Neural cell (in vitro differentiated cells): ENCODE measurements around the gene ANO9. TPM values are rescaled to one million over a fixed set of nuclear protein-coding genes. Genes with fewer than 3 reads are reported as not detected.

Experiments
- H2AFZ ChIP-seq: fragments of 200-600, 300-800 bp; sonication (generic), shearing (Covaris generic); 2 replicates; pipeline ENCODE4 v1.6.0; 2014; ENCODE audit warnings: low read depth, mild to moderate bottlenecking, antibody characterized with exemption, low read length, moderate library complexity
- H3F3A ChIP-seq: fragments of 200-600 bp; shearing (Covaris generic); 2 replicates; pipeline ENCODE4 v1.6.1; 2016; ENCODE audit warnings: mild to moderate bottlenecking, moderate library complexity, mixed read lengths, antibody characterized with exemption, low read length; ENCODE audit not compliant: insufficient read depth, poor library complexity, severe bottlenecking
- H3K27ac ChIP-seq: fragments of 200-600, 300-800 bp; sonication (generic), shearing (Covaris generic); 2 replicates; pipeline ENCODE4 v1.5.1; 2014; ENCODE audit warnings: mild to moderate bottlenecking, low read length, moderate library complexity
- H3K27me3 ChIP-seq: fragments of 300-800, 200-600 bp; sonication (generic), shearing (Covaris generic); 2 replicates; pipeline ENCODE4 v1.6.0; 2014; ENCODE audit warnings: mild to moderate bottlenecking, low read depth, low read length, moderate library complexity; ENCODE audit not compliant: insufficient read depth
- H3K36me3 ChIP-seq: fragments of 300-800, 200-600 bp; sonication (generic), shearing (Covaris generic); 2 replicates; pipeline ENCODE4 v1.5.1; 2014; ENCODE audit warnings: mild to moderate bottlenecking, antibody characterized with exemption, low read length, moderate library complexity; ENCODE audit not compliant: insufficient read depth
- H3K4me2 ChIP-seq: fragments of 300-800, 200-600 bp; sonication (generic), shearing (Covaris generic); 2 replicates; pipeline ENCODE4 v1.6.0; 2014; ENCODE audit warnings: mild to moderate bottlenecking, low read length
- H3K4me3 ChIP-seq: fragments of 300-800, 200-600 bp; sonication (generic), shearing (Covaris generic); 2 replicates; pipeline ENCODE4 v1.5.1; 2014; ENCODE audit warnings: mild to moderate bottlenecking, low read length, moderate library complexity
- H3K79me2 ChIP-seq: fragments of 200-600 bp; shearing (Covaris generic); replicated peaks from 2 replicates; pipeline ENCODE4 v1.6.0; 2014; ENCODE audit warnings: mild to moderate bottlenecking, low read length, moderate library complexity; ENCODE audit not compliant: insufficient read depth
- H3K9ac ChIP-seq: fragments of 300-800, 200-600 bp; sonication (generic), shearing (Covaris generic); 2 replicates; pipeline ENCODE4 v1.6.1; 2016; ENCODE audit warnings: mild to moderate bottlenecking, low read length, mixed read lengths
- H3K9me2 ChIP-seq: fragments of 200-600 bp; shearing (Covaris generic); 2 replicates; pipeline ENCODE4 v1.6.1; 2016; ENCODE audit warnings: mild to moderate bottlenecking, low read length, mixed read lengths; ENCODE audit not compliant: insufficient read depth
- H3K9me3 ChIP-seq: fragments of 200-600, 300-800 bp; sonication (generic), shearing (Covaris generic); 2 replicates; pipeline ENCODE4 v1.6.1; 2016; ENCODE audit warnings: mild to moderate bottlenecking, mixed run types, low read length, moderate library complexity, mixed read lengths
- H4K20me1 ChIP-seq: fragments of 200-600 bp; shearing (Covaris generic); 2 replicates; pipeline ENCODE4 v1.6.1; 2016; ENCODE audit warnings: mild to moderate bottlenecking, mixed run types; ENCODE audit not compliant: insufficient read depth
- EP300 ChIP-seq: fragments of 450-650 bp; conservative IDR thresholded peaks from 2 replicates; pipeline ENCODE4 v1.6.1; 2014; ENCODE audit warnings: antibody characterized with exemption, mild to moderate bottlenecking, moderate library complexity; ENCODE audit not compliant: poor library complexity, severe bottlenecking
- EZH2 ChIP-seq: fragments of 200-600, 300-800 bp; shearing (Covaris generic), sonication (generic); IDR thresholded peaks from 2 replicates; pipeline ENCODE4 v1.6.1; 2014; ENCODE audit warnings: antibody characterized with exemption, low read length, borderline replicate concordance, mild to moderate bottlenecking; ENCODE audit not compliant: insufficient read depth, poor library complexity, severe bottlenecking
- MXI1 ChIP-seq: fragments of 450-650 bp; conservative IDR thresholded peaks from 2 replicates; pipeline ENCODE4 v1.6.1; 2014; ENCODE audit warnings: antibody characterized with exemption, mild to moderate bottlenecking; ENCODE audit not compliant: poor library complexity, severe bottlenecking
- POLR2AphosphoS5 ChIP-seq: IDR thresholded peaks from 2 replicates; pipeline ENCODE4 v1.6.1; 2012
- RAD21 ChIP-seq: fragments of 450-650 bp; conservative IDR thresholded peaks from 2 replicates; pipeline ENCODE4 v1.6.1; 2014; ENCODE audit warnings: antibody characterized with exemption, mild to moderate bottlenecking, moderate library complexity
- REST ChIP-seq: IDR thresholded peaks from 2 replicates; pipeline ENCODE4 v1.6.1; 2012; ENCODE audit warnings: borderline replicate concordance
- SMC3 ChIP-seq: fragments of 450-650 bp; conservative IDR thresholded peaks from 2 replicates; pipeline ENCODE4 v1.6.1; 2014; ENCODE audit warnings: antibody characterized with exemption, mild to moderate bottlenecking, moderate library complexity; ENCODE audit not compliant: poor library complexity
- TAF1 ChIP-seq: IDR thresholded peaks from 2 replicates; pipeline ENCODE4 v1.6.1; 2012; ENCODE audit warnings: low read depth
- polyA plus RNA-seq: library from polyadenylated mRNA; depleted of rRNA; stranded (reverse); fragments of >200 nt; gene quantifications from 2 replicates; pipeline ENCODE4 v1.2.3, GENCODE V29; 2014
- TF ChIP-seq, protein P1 (sequence below): fragments of 450-650 bp; IDR thresholded peaks from 2 replicates; pipeline ENCODE4 v1.5.1; 2014; ENCODE audit warnings: antibody characterized with exemption, mild to moderate bottlenecking, moderate library complexity; ENCODE audit not compliant: poor library complexity, severe bottlenecking

ANO9 gene
- polyA plus RNA-seq, 1 donor from 2014 or later: not detected

DNA sequence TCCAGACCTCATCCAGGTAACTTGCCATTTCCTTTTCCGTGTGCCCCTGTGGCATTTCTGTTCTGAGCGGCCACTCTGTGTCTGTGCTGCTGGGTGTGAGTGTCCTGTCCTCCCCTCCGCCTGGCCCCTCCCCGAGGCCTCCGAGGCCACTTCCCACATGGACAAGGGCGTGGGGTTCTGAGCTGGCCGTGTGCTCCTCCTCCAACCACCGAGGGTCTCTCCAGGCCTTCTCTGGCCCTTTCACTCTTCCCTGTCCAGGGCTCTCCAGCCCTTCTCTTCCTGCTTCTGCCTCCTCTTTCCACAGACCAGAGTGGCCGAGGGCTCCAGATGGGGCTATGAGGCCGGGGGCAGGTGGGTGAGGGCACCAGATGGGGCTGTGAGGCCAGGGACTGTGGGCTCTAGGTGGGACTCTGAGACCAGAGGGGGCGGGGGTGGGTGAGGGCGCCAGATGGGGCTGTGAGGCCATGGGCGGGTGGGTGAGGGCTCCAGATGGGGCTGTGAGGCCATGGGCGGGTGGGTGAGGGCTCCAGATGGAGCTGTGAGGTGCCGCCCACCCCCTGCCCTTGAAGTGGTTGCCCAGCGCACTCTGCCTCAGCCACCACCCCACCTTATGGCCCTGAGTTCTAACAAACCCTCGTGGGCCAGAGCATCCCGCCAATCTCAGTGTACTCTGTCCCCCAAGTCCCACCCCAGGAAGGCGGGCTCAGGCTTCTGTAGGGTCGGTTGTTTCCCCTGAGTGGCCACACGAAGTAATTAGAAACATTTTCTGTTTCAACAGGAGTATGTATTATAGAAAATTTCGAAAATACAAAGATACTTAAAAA, 32.4 kb upstream of the ANO9 start:
- H3K4me3 ChIP-seq: no peak overlapping the region
- TF ChIP-seq TAF1: no peak
- no peak overlapping the region for H3K4me2 ChIP-seq
- H3K9me2 ChIP-seq: no peaks in the 10 kb centered on the region
- H3K36me3 ChIP-seq: peaks cover 6% of the 10 kb centered on the region
- H3K27me3 ChIP-seq: no peaks in the 10 kb centered on the region
- H3K9ac ChIP-seq: no peak overlapping the region
- no peaks in the 10 kb centered on the region for H4K20me1 ChIP-seq
- H3K27ac ChIP-seq: no peak overlapping the region
- no peak overlapping the region for H2AFZ ChIP-seq
- no peaks in the 10 kb centered on the region for H3K79me2 ChIP-seq
- H3F3A ChIP-seq: no peaks in the 10 kb centered on the region
- no peaks in the 10 kb centered on the region for H3K9me3 ChIP-seq

DNA sequence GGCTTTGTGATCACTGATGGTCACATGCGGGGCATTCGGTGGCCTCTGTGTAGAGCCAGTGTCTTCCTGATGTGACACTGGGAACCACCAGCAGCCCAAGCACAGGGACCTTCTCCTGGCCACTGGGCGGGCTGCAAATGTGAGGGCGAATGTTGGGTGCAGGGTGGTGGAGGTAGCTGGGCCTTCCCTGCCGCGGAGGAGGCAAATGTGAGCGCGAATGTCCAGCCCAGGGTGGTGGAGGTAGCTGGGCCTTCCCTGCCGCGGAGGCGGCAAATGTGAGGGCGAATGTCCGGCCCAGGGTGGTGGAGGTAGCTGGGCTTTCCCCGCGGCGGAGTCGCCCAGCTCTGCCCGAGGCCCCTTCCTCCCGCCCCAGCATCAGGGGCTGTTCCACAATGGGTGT, 31.6 kb upstream of the ANO9 start:
- no peak overlapping the region for H3K9ac ChIP-seq

More for the DNA sequence above, 31.6 kb upstream of the ANO9 start:
- Histone ChIP-seq H3K79me2 (no peaks in the 10 kb centered on the region), H3K4me3 (no peak overlapping the region), H3K9me3 (no peaks in the 10 kb centered on the region), H3K4me2 (no peak overlapping the region), H3K9me2 (no peaks in the 10 kb centered on the region), H3F3A (no peaks in the 10 kb centered on the region), H2AFZ (no peak overlapping the region), H3K27me3 (no peaks in the 10 kb centered on the region), H3K27ac (no peak overlapping the region), H4K20me1 (no peaks in the 10 kb centered on the region), H3K36me3 (peaks cover 6% of the 10 kb centered on the region)
- no peak for TF ChIP-seq MXI1
- no peak for TF ChIP-seq REST
- no peak for TF ChIP-seq RAD21
- no peak for TF ChIP-seq EZH2
- TF ChIP-seq EP300: no peak
- no peak for TF ChIP-seq POLR2AphosphoS5
- TF ChIP-seq, protein P1, sequence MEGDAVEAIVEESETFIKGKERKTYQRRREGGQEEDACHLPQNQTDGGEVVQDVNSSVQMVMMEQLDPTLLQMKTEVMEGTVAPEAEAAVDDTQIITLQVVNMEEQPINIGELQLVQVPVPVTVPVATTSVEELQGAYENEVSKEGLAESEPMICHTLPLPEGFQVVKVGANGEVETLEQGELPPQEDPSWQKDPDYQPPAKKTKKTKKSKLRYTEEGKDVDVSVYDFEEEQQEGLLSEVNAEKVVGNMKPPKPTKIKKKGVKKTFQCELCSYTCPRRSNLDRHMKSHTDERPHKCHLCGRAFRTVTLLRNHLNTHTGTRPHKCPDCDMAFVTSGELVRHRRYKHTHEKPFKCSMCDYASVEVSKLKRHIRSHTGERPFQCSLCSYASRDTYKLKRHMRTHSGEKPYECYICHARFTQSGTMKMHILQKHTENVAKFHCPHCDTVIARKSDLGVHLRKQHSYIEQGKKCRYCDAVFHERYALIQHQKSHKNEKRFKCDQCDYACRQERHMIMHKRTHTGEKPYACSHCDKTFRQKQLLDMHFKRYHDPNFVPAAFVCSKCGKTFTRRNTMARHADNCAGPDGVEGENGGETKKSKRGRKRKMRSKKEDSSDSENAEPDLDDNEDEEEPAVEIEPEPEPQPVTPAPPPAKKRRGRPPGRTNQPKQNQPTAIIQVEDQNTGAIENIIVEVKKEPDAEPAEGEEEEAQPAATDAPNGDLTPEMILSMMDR: no peak
- TF ChIP-seq SMC3: no peak
- TF ChIP-seq TAF1: no peak
